ENCODE measurements around the gene LSS.
"Not testable (repeated sequence)": the region's sequence is repeated elsewhere in the genome, so short reads cannot be mapped to it uniquely, and the experiment has no call there.

Gene LSS

DNA sequence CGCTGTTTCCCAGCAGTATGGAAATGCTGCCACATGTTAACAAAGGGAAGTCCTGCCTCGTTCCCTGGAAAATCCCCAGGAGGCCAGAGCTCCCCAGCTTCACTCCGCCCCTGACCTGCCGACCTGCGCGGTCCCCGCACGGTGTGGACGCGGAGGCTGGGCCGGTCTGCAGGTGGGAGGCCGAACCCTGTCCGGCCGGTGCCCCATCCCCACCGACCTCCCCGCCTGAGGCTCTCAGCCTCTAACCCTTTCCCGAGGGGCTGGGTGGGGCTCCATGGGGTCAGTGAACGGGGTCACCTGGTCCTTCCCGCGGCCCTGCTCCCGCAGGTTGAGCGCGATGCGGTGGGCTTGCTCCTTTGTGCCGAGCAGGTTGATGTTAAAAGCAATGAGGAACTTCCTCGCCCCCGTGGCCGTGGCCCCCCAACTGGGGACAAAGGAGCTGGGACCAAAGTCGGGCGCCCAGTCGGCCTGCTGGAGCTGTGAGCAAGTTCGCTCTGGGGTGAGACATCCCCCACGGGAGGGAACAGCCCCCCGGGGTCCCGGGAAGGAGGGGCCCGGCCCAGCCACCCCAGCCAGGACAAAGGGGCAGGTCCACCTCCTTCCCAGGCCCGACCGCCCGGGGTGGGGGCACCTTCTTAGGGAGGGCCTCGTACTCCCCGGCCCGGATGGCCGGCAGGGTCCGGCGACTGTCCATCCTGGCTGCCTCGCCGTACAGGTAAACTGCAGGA, 77.1 kb downstream of the LSS start:
- peak; percentile 1 for DNase-seq

GRCh38 chr21:46150491-46151121, 78.0 kb downstream of the LSS start:
- no peak for DNase-seq

DNA sequence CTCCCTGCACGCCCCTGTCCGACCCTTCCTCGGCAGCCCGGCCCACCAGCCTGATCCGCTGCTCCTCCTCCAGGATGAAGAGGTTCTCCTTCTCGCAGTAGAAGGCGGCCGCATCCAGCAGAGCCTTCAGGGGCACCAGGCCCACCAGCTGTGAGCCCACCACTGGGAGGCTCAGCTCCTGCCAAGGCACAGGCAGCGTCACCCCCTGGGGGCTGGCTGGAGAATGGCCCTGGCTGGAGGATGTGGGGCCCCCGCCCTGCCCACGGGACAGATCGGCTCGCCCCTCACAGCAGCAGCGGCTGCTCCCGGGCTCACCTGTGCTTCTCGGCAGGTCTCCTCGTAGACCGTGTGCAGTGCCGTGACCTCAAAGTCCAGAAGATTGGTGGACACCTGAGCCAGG, 78.5 kb downstream of the LSS start:
- DNase-seq, result no peak

GRCh38 chr21:46149205-46149901, 79.2 kb downstream of the LSS start:
- no peak for DNase-seq

DNA sequence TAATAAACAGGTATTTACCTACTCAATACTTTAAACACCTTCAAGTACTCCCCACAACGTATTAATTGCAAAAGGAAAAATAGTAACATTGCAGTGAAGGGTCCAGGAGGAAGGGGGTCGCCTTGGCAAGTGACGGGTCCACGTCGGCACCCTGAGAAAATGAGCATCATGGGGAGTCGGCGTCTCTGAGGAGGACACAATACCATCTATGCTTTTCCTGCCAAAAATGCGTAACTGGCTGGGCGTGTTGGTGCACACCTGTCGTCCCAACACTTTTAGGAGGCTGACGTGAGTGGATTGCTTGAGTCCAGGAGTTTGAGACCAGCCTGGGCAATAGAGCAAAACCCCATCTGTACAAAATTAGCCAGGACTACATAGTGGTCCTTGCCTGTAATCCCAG, 80.5 kb downstream of the LSS start:
- DNase-seq, result no peak

GRCh38 chr21:46147429-46147828, 81.1 kb downstream of the LSS start:
- peak; percentile 51 for DNase-seq

- DNase-seq, result no peak
Observed at GRCh38 chr21:46146856-46147255, 81.7 kb downstream of the LSS start.

DNA sequence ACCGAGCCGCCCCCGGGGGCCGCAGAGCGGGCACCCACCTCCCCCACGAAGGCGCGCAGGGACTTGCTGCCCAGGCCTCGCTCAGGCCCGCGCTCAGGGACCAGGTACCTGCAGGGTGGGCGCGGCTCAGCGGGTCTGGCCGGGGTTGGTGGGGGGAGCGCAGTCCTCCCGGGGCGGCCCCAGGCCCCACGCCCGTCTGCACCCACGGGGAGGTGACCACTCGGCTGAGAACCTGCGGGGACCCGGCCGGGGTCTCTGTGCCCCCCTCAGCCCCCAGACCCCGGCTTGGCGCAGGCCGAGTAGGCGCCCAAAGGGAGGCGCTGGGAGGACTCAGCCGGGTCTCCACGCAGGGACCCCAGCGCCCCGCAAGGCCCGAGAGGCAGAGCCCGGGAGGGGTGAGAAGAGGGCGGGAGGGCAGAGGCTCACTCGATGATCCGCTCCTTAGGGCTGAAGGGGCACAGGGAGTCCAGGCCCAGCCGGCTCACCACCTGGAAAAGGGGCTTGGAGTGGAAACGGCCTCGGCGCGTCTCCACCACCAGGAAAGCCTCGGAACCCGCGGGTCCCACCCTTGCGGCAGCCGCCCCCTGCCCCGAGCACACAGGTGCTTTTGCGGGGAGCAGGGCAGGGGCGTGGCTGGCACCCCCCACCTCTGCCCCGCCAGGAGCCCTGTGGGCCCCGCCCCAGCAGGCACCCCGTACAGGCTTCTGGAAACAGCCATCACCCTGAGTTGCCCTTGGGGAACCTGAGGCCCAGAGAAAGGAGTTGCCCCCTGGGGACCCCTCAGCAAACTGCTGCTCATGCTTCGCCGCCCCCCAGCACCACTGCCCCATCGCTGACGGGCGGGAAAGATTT, 82.5 kb downstream of the LSS start:
- DNase-seq, result no peak

GRCh38 chr21:46145159-46145839, 83.3 kb downstream of the LSS start:
- DNase-seq, result no peak

DNA sequence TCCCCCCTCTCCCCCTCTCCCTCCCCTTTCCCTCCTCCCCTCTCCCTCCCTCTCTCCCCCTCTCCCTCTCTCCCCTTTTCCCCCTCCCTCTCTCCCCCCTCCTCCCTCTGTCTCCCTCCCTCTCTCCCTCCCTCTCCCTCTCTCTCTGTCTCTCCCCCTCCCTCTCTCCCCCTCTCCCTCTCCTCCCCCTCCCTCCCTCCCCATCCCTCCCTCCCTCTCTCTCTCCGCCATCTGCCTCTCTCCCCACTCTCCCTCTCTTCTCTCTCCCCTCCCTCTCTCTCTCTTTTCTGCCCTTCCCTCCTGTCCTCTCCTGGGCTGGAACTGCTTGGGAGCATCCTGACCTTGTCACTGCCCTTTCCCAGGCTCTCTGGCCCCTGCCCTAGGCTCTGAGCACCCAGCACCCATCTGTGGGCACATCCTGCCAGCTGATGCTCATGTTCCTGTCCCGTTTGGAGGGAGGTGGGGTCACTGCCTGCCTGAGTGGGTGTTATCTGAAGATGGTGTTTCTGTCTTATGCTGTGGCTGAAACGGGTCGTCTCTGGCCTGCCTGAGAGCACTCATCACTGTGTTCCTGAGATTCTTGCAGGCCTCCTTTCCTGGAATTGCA, 84.0 kb downstream of the LSS start:
- no peak for DNase-seq

DNA sequence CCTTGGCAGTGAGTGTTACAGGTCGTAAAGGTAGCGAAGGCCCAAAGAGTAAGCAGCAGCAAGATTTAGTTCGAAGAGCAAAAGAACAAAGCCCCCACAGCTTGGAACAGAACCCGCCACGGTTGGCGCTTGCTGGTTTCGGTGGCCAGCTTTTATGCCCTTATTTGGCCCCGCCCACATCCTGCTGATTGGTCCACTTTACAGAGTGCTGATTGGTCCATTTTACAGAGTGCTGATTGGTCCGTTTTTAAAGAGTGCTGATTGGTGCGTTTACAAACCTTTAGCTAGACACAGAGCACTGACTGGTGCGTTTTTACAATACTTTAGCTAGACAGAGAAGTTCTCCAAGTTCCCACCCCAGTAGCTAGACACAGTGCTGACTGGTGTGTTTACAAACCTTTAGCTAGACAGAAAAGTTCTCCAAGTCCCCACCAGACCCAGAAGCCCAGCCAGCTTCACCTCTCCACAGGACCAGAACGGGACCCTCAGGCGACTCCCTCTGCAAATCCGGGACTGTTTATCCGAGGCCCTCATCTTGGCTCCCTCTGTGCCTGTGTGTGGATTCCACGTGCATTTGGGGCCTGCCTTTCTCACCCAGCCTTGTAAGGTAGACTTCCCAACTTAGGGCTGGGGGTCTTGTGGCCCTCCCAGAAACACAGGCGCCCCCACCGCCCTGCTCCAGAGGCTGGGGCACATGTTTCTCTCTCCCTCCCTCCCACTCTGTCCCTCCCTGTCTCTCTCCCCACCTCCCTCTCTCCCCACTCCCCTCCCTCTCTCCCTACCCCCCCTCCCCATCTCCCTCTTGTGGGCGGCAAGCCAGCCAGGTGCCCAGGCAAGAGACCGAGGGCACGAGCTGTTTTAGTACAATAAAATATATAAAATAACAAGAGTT, 85.7 kb downstream of the LSS start:
- DNase-seq, result no peak

DNA sequence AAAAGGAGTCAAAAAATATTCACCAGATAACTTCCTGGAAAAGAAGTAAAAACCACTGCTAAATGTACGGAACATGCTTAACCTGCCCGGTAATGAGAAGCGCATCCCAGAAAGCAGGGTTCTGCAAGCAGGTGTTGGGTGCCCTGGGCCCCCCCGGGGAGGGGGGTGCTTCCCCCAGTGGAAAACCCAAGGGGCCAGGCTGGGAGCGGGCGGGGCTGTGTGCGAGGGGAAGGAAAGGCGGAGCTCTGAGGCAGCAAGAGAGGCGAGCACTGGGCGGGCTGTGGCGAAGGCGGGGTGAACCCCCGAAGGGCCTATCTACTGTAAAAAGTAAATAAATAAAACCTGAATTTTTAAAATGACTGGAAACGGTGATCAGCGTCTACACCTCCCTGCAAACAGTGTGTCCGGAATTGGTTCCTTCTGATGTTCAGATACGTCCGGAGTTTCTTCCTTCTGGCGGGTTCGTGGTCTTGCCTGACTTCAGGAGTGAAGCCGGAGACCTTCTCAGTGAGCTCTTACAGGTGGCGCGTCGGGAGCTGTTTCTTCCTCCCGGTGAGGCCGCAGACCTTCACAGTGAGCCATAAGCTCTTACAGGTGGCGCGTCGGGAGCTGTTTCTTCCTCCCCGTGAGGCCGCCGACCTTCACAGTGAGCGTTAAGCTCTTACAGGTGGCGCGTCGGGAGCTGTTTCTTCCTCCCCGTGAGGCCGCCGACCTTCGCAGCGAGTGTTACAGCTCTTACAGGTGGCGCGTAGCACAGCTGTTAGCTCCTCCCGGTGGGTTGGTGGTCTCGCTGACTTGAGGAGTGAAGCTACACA, 86.6 kb downstream of the LSS start:
- no peak for DNase-seq

DNA sequence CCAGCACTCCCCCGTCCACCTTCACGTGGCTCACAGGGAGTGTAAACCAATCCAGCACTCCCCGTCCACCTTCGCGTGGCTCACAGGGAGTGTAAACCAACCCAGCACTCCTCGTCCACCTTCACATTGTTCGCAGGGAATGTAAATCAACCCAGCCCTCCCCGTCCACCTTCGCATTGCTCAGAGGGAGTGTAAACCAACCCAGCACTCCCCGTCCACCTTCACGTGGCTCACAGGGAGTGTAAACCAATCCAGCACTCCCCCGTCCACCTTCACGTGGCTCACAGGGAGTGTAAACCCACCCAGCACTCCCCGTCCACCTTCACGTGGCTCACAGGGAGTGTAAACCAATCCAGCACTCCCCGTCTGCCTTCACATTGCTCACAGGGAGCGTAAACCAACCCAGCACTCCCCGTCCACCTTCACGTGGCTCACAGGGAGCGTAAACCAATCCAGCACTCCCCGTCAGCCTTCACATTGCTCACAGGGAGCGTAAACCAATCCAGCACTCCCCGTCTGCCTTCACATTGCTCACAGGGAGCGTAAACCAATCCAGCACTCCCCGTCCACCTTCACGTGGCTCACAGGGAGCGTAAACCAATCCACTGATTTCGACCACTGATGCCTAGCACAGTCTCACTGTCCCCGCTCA, 88.1 kb downstream of the LSS start:
- DNase-seq, result not testable (repeated sequence)

GRCh38 chr21:46139686-46140085, 88.9 kb downstream of the LSS start:
- no peak for DNase-seq

DNA sequence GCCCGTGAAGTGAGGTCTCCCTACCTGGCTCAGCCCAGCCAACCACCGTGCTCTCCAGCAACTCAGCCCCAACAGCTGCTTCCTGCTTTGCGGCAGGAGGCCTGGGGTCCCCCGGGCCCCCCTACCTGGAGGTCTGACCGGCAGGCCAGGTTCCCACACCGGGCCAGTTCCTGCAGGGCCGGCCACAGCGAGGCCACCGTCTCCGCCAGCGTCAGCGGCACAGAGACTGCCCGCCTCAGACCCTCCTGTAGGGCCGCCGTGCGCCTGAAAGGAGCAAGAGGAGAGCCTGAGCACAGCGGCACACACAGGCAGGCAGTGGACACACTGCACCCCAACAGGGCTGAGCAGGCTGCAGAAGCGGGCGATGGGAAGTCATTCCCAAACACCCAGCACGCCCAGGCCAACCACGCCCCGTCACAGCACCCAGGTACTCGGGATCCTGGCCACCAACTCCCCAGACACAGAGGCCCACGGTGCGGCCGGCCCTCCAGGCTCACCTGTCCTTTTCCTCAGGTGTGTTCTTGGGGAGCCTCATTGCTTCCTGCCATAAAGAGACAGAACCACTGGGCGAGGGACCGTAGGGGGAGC, 90.1 kb downstream of the LSS start:
- DNase-seq, result no peak
